ENCODE results near the gene SEPTIN11. TPM values are rescaled to one million over a fixed set of nuclear protein-coding genes. Genes with fewer than 3 reads are reported as not detected.

Gene SEPTIN11
- polyA plus RNA-seq, 1 experiment = 346 TPM

DNA sequence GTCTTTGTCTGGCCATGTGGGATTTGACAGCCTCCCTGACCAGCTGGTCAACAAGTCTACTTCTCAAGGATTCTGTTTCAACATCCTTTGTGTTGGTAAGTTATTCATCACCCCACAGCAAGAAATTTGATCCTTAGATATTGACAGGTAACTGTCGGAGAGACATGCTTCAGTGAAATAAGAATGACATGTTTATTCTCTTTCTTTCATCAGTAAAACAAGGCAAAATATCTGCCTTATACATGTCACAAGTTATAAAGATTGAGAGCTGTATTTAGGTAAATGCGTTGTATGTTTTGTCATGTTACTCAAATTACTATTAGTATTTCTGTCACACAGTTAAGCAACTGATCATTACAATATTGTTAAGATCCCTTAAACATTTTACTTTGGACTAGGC is 46.9 kb downstream of the SEPTIN11 start:
- TF ChIP-seq, protein P1, sequence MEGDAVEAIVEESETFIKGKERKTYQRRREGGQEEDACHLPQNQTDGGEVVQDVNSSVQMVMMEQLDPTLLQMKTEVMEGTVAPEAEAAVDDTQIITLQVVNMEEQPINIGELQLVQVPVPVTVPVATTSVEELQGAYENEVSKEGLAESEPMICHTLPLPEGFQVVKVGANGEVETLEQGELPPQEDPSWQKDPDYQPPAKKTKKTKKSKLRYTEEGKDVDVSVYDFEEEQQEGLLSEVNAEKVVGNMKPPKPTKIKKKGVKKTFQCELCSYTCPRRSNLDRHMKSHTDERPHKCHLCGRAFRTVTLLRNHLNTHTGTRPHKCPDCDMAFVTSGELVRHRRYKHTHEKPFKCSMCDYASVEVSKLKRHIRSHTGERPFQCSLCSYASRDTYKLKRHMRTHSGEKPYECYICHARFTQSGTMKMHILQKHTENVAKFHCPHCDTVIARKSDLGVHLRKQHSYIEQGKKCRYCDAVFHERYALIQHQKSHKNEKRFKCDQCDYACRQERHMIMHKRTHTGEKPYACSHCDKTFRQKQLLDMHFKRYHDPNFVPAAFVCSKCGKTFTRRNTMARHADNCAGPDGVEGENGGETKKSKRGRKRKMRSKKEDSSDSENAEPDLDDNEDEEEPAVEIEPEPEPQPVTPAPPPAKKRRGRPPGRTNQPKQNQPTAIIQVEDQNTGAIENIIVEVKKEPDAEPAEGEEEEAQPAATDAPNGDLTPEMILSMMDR (IDR thresholded peaks at IDR 0.05; ENCODE audit: insufficient read depth, low read depth, low read length) = no peak
- POLR2A ChIA-PET = interaction anchor here (0.5 kb wide), 1 partner anchor 238 kb away, joined by 7 read pairs; no protein-coding TSS in a partner anchor
- peaks cover 26% of the 10 kb centered on the region for H3K36me3 ChIP-seq (ENCODE audit: control insufficient read depth, insufficient read depth, low read length)
- H3K27me3 ChIP-seq (ENCODE audit: control insufficient read depth, insufficient read depth, low read length) = no peaks in the 10 kb centered on the region
- DNase-seq (ENCODE audit: low read depth) = no peak
- CTCF ChIA-PET = interaction anchor here (0.8 kb wide), 1 partner anchor 36 kb away, joined by 3 read pairs; no protein-coding TSS in a partner anchor
- no peak overlapping the region for H3K4me3 ChIP-seq (ENCODE audit: low read depth, low read length)

DNA sequence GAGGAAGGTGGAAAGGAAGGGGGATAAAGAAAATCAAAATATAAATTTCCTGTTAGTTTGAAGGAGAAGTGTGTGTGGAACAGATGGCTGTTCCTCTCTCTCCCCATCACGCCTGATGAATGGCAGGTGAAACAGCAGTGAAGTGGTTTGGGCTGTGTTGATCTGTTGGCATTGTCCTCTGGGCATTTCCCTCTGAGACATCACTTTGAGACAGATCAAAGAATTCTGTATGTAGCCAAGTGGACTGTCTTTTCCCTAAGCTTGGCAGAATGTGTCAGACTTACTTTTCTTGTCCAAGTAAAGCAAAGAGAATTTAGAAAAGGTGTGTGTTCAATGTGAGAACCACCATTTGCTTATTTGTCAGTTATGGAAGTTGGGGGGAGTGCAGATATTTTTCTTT is 47.5 kb downstream of the SEPTIN11 start:
- ChIA-PET POLR2A (no interaction called here), CTCF (no interaction called here)
- no peak for DNase-seq (ENCODE audit: low read depth)
- no peaks in the 10 kb centered on the region for H3K27me3 ChIP-seq (ENCODE audit: control insufficient read depth, insufficient read depth, low read length)
- H3K36me3 ChIP-seq (ENCODE audit: control insufficient read depth, insufficient read depth, low read length) = peaks cover 26% of the 10 kb centered on the region
- TF ChIP-seq, protein P1 (IDR thresholded peaks at IDR 0.05; ENCODE audit: insufficient read depth, low read depth, low read length) = no peak
- no peak overlapping the region for H3K4me3 ChIP-seq (ENCODE audit: low read depth, low read length)

DNA sequence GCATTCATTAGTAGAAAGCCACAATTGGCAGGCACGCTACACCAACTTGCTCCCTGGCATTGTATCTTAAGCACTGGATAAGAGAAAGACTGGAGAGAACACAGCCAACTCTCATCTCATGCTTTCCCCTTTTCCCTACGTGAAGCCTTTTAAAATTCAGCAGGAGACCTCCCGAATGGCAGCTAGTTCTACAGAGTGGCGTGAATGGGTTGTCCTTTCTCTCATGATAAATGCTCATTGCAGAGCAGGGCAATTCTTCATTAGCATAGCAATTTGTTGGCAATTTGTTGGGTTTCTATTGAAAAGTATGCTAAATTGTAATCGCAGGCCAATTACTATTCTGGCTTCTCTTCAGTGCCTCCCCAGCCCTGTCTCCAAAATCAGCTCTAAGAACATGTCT is 48.0 kb downstream of the SEPTIN11 start:
- Histone ChIP-seq H3K4me3 (ENCODE audit: low read depth, low read length) (no peak overlapping the region), H3K36me3 (ENCODE audit: control insufficient read depth, insufficient read depth, low read length) (peaks cover 26% of the 10 kb centered on the region), H3K27me3 (ENCODE audit: control insufficient read depth, insufficient read depth, low read length) (no peaks in the 10 kb centered on the region)
- DNase-seq (ENCODE audit: low read depth) = no peak
- TF ChIP-seq, protein P1 (IDR thresholded peaks at IDR 0.05; ENCODE audit: insufficient read depth, low read depth, low read length) = no peak
- CTCF ChIA-PET = no interaction called here
- POLR2A ChIA-PET = no interaction called here

DNA sequence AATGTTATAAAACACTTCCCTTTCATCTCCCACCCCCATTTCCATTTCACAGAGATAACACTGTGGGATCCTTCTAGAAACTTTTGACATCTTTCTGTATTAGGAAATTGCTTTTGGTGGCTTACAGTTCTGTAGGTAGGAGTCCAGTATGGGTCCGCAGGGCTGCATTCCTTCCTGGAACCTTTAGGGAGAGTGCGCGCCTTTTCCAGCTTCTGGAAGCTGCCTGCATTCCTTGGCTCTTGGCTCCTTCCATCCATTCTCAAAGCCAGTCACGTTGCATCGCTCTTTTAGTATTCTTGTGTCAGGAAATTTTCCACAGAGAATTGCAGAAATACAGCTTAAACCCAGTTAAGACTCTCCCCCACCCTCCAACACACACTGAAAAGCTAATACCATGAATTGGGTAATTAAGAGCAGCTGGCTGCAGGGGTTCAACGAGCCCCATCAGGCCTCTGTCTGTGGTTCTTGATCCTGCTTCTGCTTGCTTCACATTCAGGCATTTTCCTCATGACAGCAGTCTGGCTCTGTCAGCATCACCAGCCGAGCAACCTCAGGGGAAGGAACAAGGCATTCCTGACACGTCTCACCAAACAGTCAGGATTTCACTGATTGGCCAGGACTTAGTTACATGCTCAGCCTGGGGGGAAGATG is 48.8 kb downstream of the SEPTIN11 start:
- TF ChIP-seq, protein P1 (IDR thresholded peaks at IDR 0.05; ENCODE audit: insufficient read depth, low read depth, low read length) = no peak
- ChIA-PET POLR2A (interaction anchor here (0.6 kb wide), 1 partner anchor 119 kb away, joined by 3 read pairs; no protein-coding TSS in a partner anchor), CTCF (interaction anchor here (0.9 kb wide), 1 partner anchor 11 kb away, joined by 3 read pairs; no protein-coding TSS in a partner anchor)
- Histone ChIP-seq H3K36me3 (ENCODE audit: control insufficient read depth, insufficient read depth, low read length) (peaks cover 28% of the 10 kb centered on the region), H3K27me3 (ENCODE audit: control insufficient read depth, insufficient read depth, low read length) (no peaks in the 10 kb centered on the region), H3K4me3 (ENCODE audit: low read depth, low read length) (no peak overlapping the region)
- no peak for DNase-seq (ENCODE audit: low read depth)

Other genes starting within 250 kb of the SEPTIN11 start
- 0.02 and 0.04 TPM in 2 replicates for gene SOWAHB, start 51.6 kb upstream of the SEPTIN11 start, polyA plus RNA-seq (2011; rRNA removed)
- 85.1 and 109 TPM in 2 replicates for gene CCNI, start 126.2 kb downstream of the SEPTIN11 start, polyA plus RNA-seq (2011; rRNA removed)
- 9.0 and 24.4 TPM in 2 replicates for gene CCNG2, start 207.5 kb downstream of the SEPTIN11 start, polyA plus RNA-seq (2011; rRNA removed)